H9 (cell line): ENCODE data around the gene RBPJL. TPM values are rescaled to one million over a fixed set of nuclear protein-coding genes. Genes with fewer than 3 reads are reported as not detected.

Source experiments
- DNase-seq: peaks from one replicate; pipeline ENCODE4 v3.0.0-alpha.2; 2017
- H2AFZ ChIP-seq: one replicate; pipeline ENCODE4 v1.6.1; 2013; ENCODE audit warnings: mild to moderate bottlenecking, low read length, control low read depth, moderate library complexity
- H2AK5ac ChIP-seq: 2 replicates; pipeline ENCODE4 v1.6.1; 2013; ENCODE audit warnings: low read length, control low read depth, mixed read lengths; ENCODE audit not compliant: insufficient read length
- H2BK120ac ChIP-seq: one replicate; pipeline ENCODE4 v1.6.1; 2013; ENCODE audit warnings: low read depth, mild to moderate bottlenecking, low read length, control low read depth, inconsistent platforms; ENCODE audit not compliant: poor library complexity, severe bottlenecking
- H2BK12ac ChIP-seq: 2 replicates; pipeline ENCODE4 v1.6.1; 2013; ENCODE audit warnings: low read length, control low read depth, mixed read lengths, low read depth; ENCODE audit not compliant: insufficient read length
- H2BK15ac ChIP-seq: 2 replicates; pipeline ENCODE4 v1.6.1; 2013; ENCODE audit warnings: low read depth, low read length, control low read depth
- H2BK20ac ChIP-seq: one replicate; pipeline ENCODE4 v1.6.1; 2013; ENCODE audit warnings: low read depth, mild to moderate bottlenecking, low read length, control low read depth, inconsistent platforms; ENCODE audit not compliant: poor library complexity, severe bottlenecking
- H2BK5ac ChIP-seq: 2 replicates; pipeline ENCODE4 v1.6.1; 2013; ENCODE audit warnings: low read length, control low read depth, mixed read lengths; ENCODE audit not compliant: insufficient read length
- H3K14ac ChIP-seq: 2 replicates; pipeline ENCODE4 v1.6.1; 2013; ENCODE audit warnings: low read length, control low read depth; ENCODE audit not compliant: insufficient read depth
- H3K18ac ChIP-seq: 2 replicates; pipeline ENCODE4 v1.6.1; 2013; ENCODE audit warnings: low read depth, mild to moderate bottlenecking, mixed read lengths, low read length, control low read depth; ENCODE audit not compliant: insufficient read length
- H3K23ac ChIP-seq: 2 replicates; pipeline ENCODE4 v1.6.1; 2013; ENCODE audit warnings: low read length, control low read depth, mixed read lengths, low read depth; ENCODE audit not compliant: insufficient read length
- H3K23me2 ChIP-seq: 2 replicates; pipeline ENCODE4 v1.6.1; 2013; ENCODE audit warnings: low read depth, mild to moderate bottlenecking, mixed read lengths, low read length, control low read depth; ENCODE audit not compliant: insufficient read length, poor library complexity, severe bottlenecking
- H3K27ac ChIP-seq: 2 replicates; pipeline ENCODE4 v1.5.1; 2013; ENCODE audit warnings: low read length, control low read depth, mixed read lengths, low read depth; ENCODE audit not compliant: insufficient read length
- H3K27me3 ChIP-seq: 2 replicates; pipeline ENCODE4 v1.6.1; 2013; ENCODE audit warnings: low read length, control low read depth, inconsistent platforms; ENCODE audit not compliant: insufficient read depth
- H3K4ac ChIP-seq: 2 replicates; pipeline ENCODE4 v1.6.1; 2013; ENCODE audit warnings: low read depth, mild to moderate bottlenecking, control low read depth, inconsistent platforms, low read length, moderate library complexity
- H3K4me1 ChIP-seq: 2 replicates; pipeline ENCODE4 v1.6.1; 2013; ENCODE audit warnings: low read length, control low read depth, inconsistent platforms; ENCODE audit not compliant: insufficient read depth
- H3K4me2 ChIP-seq: 2 replicates; pipeline ENCODE4 v1.6.1; 2013; ENCODE audit warnings: low read length, control low read depth, mixed read lengths; ENCODE audit not compliant: insufficient read length, insufficient read depth
- H3K56ac ChIP-seq: 2 replicates; pipeline ENCODE4 v1.6.1; 2013; ENCODE audit warnings: low read depth, mild to moderate bottlenecking, mixed read lengths, low read length, control low read depth; ENCODE audit not compliant: insufficient read length
- H3K79me1 ChIP-seq: 2 replicates; pipeline ENCODE4 v1.6.1; 2013; ENCODE audit warnings: low read depth, mild to moderate bottlenecking, moderate library complexity, low read length, control low read depth, inconsistent platforms; ENCODE audit not compliant: insufficient read depth, poor library complexity, severe bottlenecking
- H3K79me2 ChIP-seq: 2 replicates; pipeline ENCODE4 v1.6.1; 2013; ENCODE audit warnings: low read length, control low read depth, inconsistent platforms; ENCODE audit not compliant: insufficient read depth
- H3K9ac ChIP-seq: 2 replicates; pipeline ENCODE4 v1.6.1; 2013; ENCODE audit warnings: low read length, control low read depth, mixed read lengths; ENCODE audit not compliant: insufficient read length; ENCODE audit errors: extremely low read depth
- H3K9me3 ChIP-seq: one replicate; pipeline ENCODE4 v1.6.1; 2013; ENCODE audit warnings: low read depth, low read length, inconsistent platforms; ENCODE audit not compliant: control insufficient read depth
- H3T11ph ChIP-seq: one replicate; pipeline ENCODE4 v1.6.1; 2013; ENCODE audit warnings: mild to moderate bottlenecking, low read length, control low read depth, inconsistent platforms
- H4K20me1 ChIP-seq: one replicate; pipeline ENCODE4 v1.6.1; 2013; ENCODE audit not compliant: control insufficient read depth, insufficient read length, insufficient read depth
- H4K5ac ChIP-seq: 2 replicates; pipeline ENCODE4 v1.6.1; 2013; ENCODE audit warnings: low read depth, mild to moderate bottlenecking, mixed read lengths, low read length, control low read depth; ENCODE audit not compliant: insufficient read length
- H4K8ac ChIP-seq: replicated peaks from 2 replicates; pipeline ENCODE4 v1.6.1; 2013; ENCODE audit warnings: low read length, control low read depth, mixed read lengths, low read depth; ENCODE audit not compliant: insufficient read length
- H4K91ac ChIP-seq: 2 replicates; pipeline ENCODE4 v1.6.1; 2013; ENCODE audit warnings: low read depth, mild to moderate bottlenecking, moderate library complexity, mixed read lengths, low read length, control low read depth; ENCODE audit not compliant: insufficient read length
- H3K27ac Mint-ChIP-seq, 3 experiments: 2 replicates in 2 of 3; 3 replicates in 1 of 3; pipeline ENCODE4 v1.8.0; 2020 to 2021; ENCODE audit warnings: mixed read lengths in 3 of 3, mild to moderate bottlenecking in 1 of 3, moderate library complexity in 1 of 3
- H3K27me3 Mint-ChIP-seq: 2 replicates; pipeline ENCODE4 v1.8.0; 2021; ENCODE audit warnings: low read depth, mild to moderate bottlenecking, moderate library complexity, mixed read lengths
- H3K36me3 Mint-ChIP-seq, 3 experiments: 2 replicates in 2 of 3; 3 replicates in 1 of 3; pipeline ENCODE4 v1.8.0; 2020 to 2021; ENCODE audit warnings: low read depth in 3 of 3, mixed read lengths in 3 of 3; ENCODE audit not compliant: insufficient read depth in 1 of 3
- H3K4me1 Mint-ChIP-seq, 2 experiments: 2 replicates each; pipeline ENCODE4 v1.8.0; 2020; ENCODE audit warnings: mixed read lengths in 2 of 2
- H3K4me3 Mint-ChIP-seq, 2 experiments: 2 replicates in 1 of 2; 3 replicates in 1 of 2; pipeline ENCODE4 v1.8.0; 2020 to 2021; ENCODE audit warnings: mild to moderate bottlenecking in 2 of 2, mixed read lengths in 2 of 2, moderate library complexity in 1 of 2
- H3K9me3 Mint-ChIP-seq, 2 experiments: 2 replicates in 1 of 2; 3 replicates in 1 of 2; pipeline ENCODE4 v1.8.0; 2020; ENCODE audit warnings: mild to moderate bottlenecking in 2 of 2, mixed read lengths in 2 of 2, moderate library complexity in 1 of 2
- WGBS: extraction: QIAGEN DNeasy Blood & Tissue Kit; methylation state at CpG from one replicate; pipeline ENCODE4 v1.1.7; 2013; ENCODE audit warnings: missing lambda C conversion rate, low lambda C conversion rate, mixed read lengths; ENCODE audit not compliant: insufficient read length; ENCODE audit errors: extremely low coverage; 5-methylcytosine and 5-hydroxymethylcytosine counted together
- total RNA-seq: library from RNA; stranded (reverse); gene quantifications from 2 replicates; pipeline ENCODE4 v1.2.1, GENCODE V29; 2021
- TF ChIP-seq, protein P1 (sequence below): fragments of 200-600 bp; sonication (generic); conservative IDR thresholded peaks from 3 replicates; pipeline ENCODE4 v1.8.0; 2021; ENCODE audit warnings: antibody characterized with exemption, mild to moderate bottlenecking

Gene RBPJL
- total RNA-seq, 1 experiment from 2014 or later, result 0.28 TPM

DNA sequence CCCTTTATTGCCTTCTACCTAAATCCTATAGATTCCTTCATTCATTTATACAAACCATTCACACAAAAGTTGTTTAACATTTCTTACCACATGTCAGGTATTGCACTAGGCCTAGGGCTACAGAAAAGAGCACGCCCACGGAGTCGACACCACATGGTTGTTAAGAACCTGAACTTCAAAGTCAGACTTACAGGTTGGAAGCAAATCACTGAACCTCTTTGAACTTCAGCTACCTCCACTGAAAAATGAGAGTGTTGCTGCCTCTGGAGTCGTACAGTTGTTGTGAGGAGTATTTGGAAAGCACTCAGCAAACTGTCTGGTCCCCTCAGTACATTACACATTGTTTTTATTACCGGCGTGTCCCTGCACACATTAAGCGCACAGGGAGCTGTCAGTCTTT is 48.9 kb upstream of the RBPJL start:
- no peak overlapping the region for H3K4ac ChIP-seq
- H2BK15ac ChIP-seq, result no peak overlapping the region
- no peak overlapping the region for H3K14ac ChIP-seq
- no peaks in the 10 kb centered on the region for H3K79me2 ChIP-seq
- no peak overlapping the region for H2AK5ac ChIP-seq
- no peak overlapping the region for H2BK20ac ChIP-seq
- no peak overlapping the region for H3K4me2 ChIP-seq
- Mint-ChIP-seq H3K4me3 (no peak overlapping the region), H3K9me3 (no peaks in the 10 kb centered on the region), H3K4me1 (peaks cover 16 to 21% of the 10 kb centered on the region in 2 experiments), H3K27ac (no peak overlapping the region), H3K27me3 (peaks cover 4% of the 10 kb centered on the region), H3K36me3 (no peaks in the 10 kb centered on the region)
- peaks cover 4% of the 10 kb centered on the region; the same call in 1 of the 2 replicates for H3K4me1 ChIP-seq
- H3K27ac ChIP-seq, result no peak overlapping the region
- H4K91ac ChIP-seq, result no peak overlapping the region
- no peak overlapping the region for H3K9ac ChIP-seq
- no peak overlapping the region for H3K23ac ChIP-seq
- H3T11ph ChIP-seq, result no peak overlapping the region
- H3K23me2 ChIP-seq, result no peaks in the 10 kb centered on the region
- no peak for DNase-seq
- H2BK120ac ChIP-seq, result no peak overlapping the region
- no peaks in the 10 kb centered on the region for H3K79me1 ChIP-seq
- no peak overlapping the region for H4K8ac ChIP-seq
- no peak overlapping the region for H2AFZ ChIP-seq
- no peak overlapping the region for H2BK5ac ChIP-seq
- no peak overlapping the region for H3K56ac ChIP-seq
- WGBS, result no CpG with 5 or more reads among the region's 7 CpGs
- H4K20me1 ChIP-seq, result no peaks in the 10 kb centered on the region
- no peaks in the 10 kb centered on the region for H3K27me3 ChIP-seq
- no peak overlapping the region for H3K18ac ChIP-seq
- TF ChIP-seq, protein P1, sequence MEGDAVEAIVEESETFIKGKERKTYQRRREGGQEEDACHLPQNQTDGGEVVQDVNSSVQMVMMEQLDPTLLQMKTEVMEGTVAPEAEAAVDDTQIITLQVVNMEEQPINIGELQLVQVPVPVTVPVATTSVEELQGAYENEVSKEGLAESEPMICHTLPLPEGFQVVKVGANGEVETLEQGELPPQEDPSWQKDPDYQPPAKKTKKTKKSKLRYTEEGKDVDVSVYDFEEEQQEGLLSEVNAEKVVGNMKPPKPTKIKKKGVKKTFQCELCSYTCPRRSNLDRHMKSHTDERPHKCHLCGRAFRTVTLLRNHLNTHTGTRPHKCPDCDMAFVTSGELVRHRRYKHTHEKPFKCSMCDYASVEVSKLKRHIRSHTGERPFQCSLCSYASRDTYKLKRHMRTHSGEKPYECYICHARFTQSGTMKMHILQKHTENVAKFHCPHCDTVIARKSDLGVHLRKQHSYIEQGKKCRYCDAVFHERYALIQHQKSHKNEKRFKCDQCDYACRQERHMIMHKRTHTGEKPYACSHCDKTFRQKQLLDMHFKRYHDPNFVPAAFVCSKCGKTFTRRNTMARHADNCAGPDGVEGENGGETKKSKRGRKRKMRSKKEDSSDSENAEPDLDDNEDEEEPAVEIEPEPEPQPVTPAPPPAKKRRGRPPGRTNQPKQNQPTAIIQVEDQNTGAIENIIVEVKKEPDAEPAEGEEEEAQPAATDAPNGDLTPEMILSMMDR, result no peak
- no peaks in the 10 kb centered on the region for H3K9me3 ChIP-seq
- H4K5ac ChIP-seq, result no peak overlapping the region
- H2BK12ac ChIP-seq, result no peak overlapping the region
